Transverse colon (tissue), 4 donors: ENCODE measurements around the gene HSDL1. TPM values are rescaled to one million over a fixed set of nuclear protein-coding genes. Genes with fewer than 3 reads are reported as not detected.

Experiments
- DNase-seq: peaks from one replicate; pipeline ENCODE4 v3.0.0-alpha.2; 2019
- H3K27ac ChIP-seq, 4 donors: fragments of 200-600 bp; sonication (generic); 2 replicates each; pipeline ENCODE4 v1.5.1; 2016 to 2018; ENCODE audit warnings: inconsistent platforms in 4 of 4
- H3K27me3 ChIP-seq: fragments of 200-600 bp; sonication (generic); 2 replicates; pipeline ENCODE4 v1.5.1; 2017; ENCODE audit warnings: inconsistent platforms
- H3K36me3 ChIP-seq, 4 donors: fragments of 200-600 bp; sonication (generic); 2 replicates each; pipeline ENCODE4 v1.5.1; 2017 to 2019; ENCODE audit warnings: inconsistent platforms in 4 of 4
- H3K4me1 ChIP-seq, 4 donors: fragments of 200-600 bp; sonication (generic); 2 replicates each; pipeline ENCODE4 v1.5.1; 2017 to 2020; ENCODE audit warnings: inconsistent platforms in 4 of 4
- H3K4me3 ChIP-seq, 4 donors: fragments of 200-600 bp; sonication (generic); 1 replicate in 1 of 4; 2 replicates in 3 of 4; pipeline versions ENCODE4 v1.5.1 to v1.6.1; 2017 to 2019; ENCODE audit warnings: inconsistent platforms in 4 of 4
- H3K9me3 ChIP-seq, 2 donors: fragments of 200-600 bp; sonication (generic); 2 replicates each; pipeline ENCODE4 v1.5.1; 2017 to 2019; ENCODE audit warnings: inconsistent platforms in 2 of 2
- CTCF ChIP-seq, 5 experiments: fragments of 200-600 bp in 3 of 5; fragments of 450-650 bp in 2 of 5; sonication (generic) in 3 of 5; IDR thresholded peaks; 1 replicate in 2 of 5; 2 replicates in 3 of 5; pipeline ENCODE4 v1.5.1; 2016 to 2017; ENCODE audit warnings: antibody characterized with exemption in 5 of 5, inconsistent platforms in 3 of 5, mild to moderate bottlenecking in 2 of 5, moderate library complexity in 1 of 5
- EP300 ChIP-seq: sonication (generic); formaldehyde crosslinking; IDR thresholded peaks from one replicate; pipeline ENCODE4 v1.6.1; 2017; ENCODE audit warnings: antibody characterized with exemption, low read depth
- POLR2A ChIP-seq: fragments of 450-650 bp; IDR thresholded peaks from one replicate; pipeline ENCODE4 v1.6.1; 2016; ENCODE audit warnings: antibody characterized with exemption, mild to moderate bottlenecking, moderate library complexity
- POLR2AphosphoS5 ChIP-seq, 3 donors: sonication (generic); formaldehyde crosslinking; IDR thresholded peaks; one replicate each; pipeline ENCODE4 v1.6.1; 2016; ENCODE audit warnings: antibody characterized with exemption in 3 of 3
- WGBS, 2 donors: methylation state at CpG; one replicate each; pipeline ENCODE4 v1.1.5; 2018; ENCODE audit warnings: low coverage in 1 of 2; 5-methylcytosine and 5-hydroxymethylcytosine counted together
- in situ Hi-C, 4 donors: fragments of 200-750 bp; cut with MboI; loops; one replicate each; pipeline versions ENCODE4 v1.15.0 to v1.15.1; 2017; ENCODE audit warnings: low sequenced_read_pairs in 3 of 4, low pct_ligation_motif_present in 1 of 4, low pct_unique_long_range_greater_than_20kb in 1 of 4
- intact Hi-C: fragments of 100-400 bp; cut with DNase I; formaldehyde crosslinking; loops from one replicate; pipeline ENCODE4 v1.15.1; 2023; ENCODE audit warnings: low total_unique reads
- total RNA-seq, 4 donors: library from RNA; depleted of rRNA; stranded (reverse); fragments of >200 nt; gene quantifications; one replicate each; pipeline ENCODE4 v1.1.0, GENCODE V29; 2016

HSDL1 gene
- total RNA-seq, 4 donors from 2014 or later, result 1.2 to 16.2 (median 8.7) TPM

DNA sequence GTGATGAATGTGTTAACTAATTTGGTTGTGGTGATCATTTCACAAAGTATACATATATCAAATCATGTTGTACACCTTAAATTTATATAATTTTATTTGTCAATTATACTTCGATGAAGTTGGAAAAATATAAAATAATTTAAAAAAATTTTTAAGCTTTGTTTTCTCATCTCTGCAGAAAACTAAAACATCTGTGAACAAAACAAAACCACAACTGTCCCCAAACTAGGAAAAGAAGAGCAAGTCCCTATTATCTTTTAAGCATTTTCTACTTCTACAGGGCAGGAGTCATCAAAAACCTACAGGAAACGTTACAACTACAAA lies 6.5 kb downstream of the HSDL1 start:
- intact Hi-C loops (no loop called here), in situ Hi-C loops (no loop called here)
- no peak overlapping the region for H3K4me3 ChIP-seq
- no peak overlapping the region for H3K27ac ChIP-seq
- H3K27me3 ChIP-seq, result no peaks in the 10 kb centered on the region
- 55 to 65% methylated on average over 2 of the region's 2 CpGs for WGBS, 2 donors
- DNase-seq, result no peak
- TF ChIP-seq CTCF (IDR thresholded peaks at IDR 0.05), result no peak
- no peak for TF ChIP-seq EP300
- no peak for TF ChIP-seq POLR2A
- no peak for TF ChIP-seq POLR2AphosphoS5 (IDR thresholded peaks at IDR 0.05)
- H3K36me3 ChIP-seq, result no peaks in the 10 kb centered on the region
- peaks cover 0 to 1% (median 0%) of the 10 kb centered on the region in 4 donors for H3K4me1 ChIP-seq
- H3K9me3 ChIP-seq, result no peaks in the 10 kb centered on the region

- no peaks in the 10 kb centered on the region for H3K27me3 ChIP-seq
- H3K9me3 ChIP-seq, result no peaks in the 10 kb centered on the region
- H3K4me3 ChIP-seq, result no peak overlapping the region
- H3K27ac ChIP-seq, result no peak overlapping the region
- intact Hi-C loops, result no loop called here
- in situ Hi-C loops, result no loop called here
- TF ChIP-seq POLR2A (no peak), POLR2AphosphoS5 (IDR thresholded peaks at IDR 0.05) (no peak), EP300 (no peak), CTCF (IDR thresholded peaks at IDR 0.05) (no peak)
- H3K36me3 ChIP-seq, result no peaks in the 10 kb centered on the region
- H3K4me1 ChIP-seq, result no peaks in the 10 kb centered on the region
- 91 to 94% methylated on average over 5 to 7 of the region's 7 CpGs for WGBS, 2 donors
- no peak for DNase-seq
Observed at GRCh38 chr16:84137769-84138357, 7.1 kb downstream of the HSDL1 start.

GRCh38 chr16:84137287-84137686 lies 7.7 kb downstream of the HSDL1 start:
- Histone ChIP-seq H3K27ac (no peak overlapping the region), H3K4me3 (no peak overlapping the region), H3K27me3 (no peaks in the 10 kb centered on the region), H3K4me1 (no peaks in the 10 kb centered on the region), H3K36me3 (no peaks in the 10 kb centered on the region), H3K9me3 (no peaks in the 10 kb centered on the region)
- no peak for DNase-seq
- TF ChIP-seq CTCF (IDR thresholded peaks at IDR 0.05) (no peak), EP300 (no peak), POLR2AphosphoS5 (IDR thresholded peaks at IDR 0.05) (no peak)
- 96% methylated on average over 7 of the region's 8 CpGs; no CpG with 5 or more reads in 1 of the 2 donors for WGBS, 2 donors
- intact Hi-C loops, result no loop called here
- in situ Hi-C loops, result no loop called here

DNA sequence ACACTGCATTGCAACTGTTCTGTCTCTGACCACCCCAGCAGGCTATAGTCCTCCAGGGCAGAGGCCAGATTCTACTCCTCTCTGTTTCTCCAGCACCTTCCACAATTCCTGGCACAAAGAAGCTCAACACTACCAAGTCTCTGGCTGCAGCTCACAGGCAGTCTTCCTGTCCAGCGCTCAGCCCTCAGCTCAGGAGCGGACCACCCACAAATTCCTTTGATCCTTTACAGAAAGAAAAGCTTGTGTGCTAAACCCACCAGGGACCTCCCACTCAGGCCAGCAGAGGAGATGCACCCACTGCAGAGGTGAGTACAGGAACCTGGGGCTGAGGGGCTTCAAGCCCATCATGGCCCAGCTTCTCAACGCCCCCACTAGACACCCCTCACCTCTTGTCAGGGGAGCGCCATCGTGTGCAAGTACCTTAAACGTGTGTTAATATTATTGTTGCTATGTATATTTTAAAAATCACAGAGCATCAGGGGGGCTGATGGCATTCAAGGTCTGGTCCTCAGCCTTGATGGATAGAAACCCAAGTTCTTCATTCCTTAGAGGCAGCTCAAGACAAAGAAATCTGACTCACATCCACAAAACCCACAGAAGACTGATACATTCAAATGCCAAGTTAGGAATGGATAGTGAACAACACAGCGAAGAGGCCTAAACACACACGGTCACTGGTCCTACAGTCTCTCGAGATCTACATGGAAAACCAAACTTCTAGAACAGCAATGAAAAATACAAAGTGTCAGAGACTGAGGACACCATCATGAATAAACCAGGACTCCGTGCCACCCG lies 8.4 kb downstream of the HSDL1 start:
- H3K27me3 ChIP-seq, result no peaks in the 10 kb centered on the region
- whole genome bisulfite sequencing, 2 donors, result 80 to 88% methylated on average over 2 to 11 of the region's 11 CpGs
- no peak for TF ChIP-seq POLR2AphosphoS5 (IDR thresholded peaks at IDR 0.05)
- DNase-seq, result no peak
- H3K4me1 ChIP-seq, result no peaks in the 10 kb centered on the region
- H3K9me3 ChIP-seq, result no peaks in the 10 kb centered on the region
- H3K27ac ChIP-seq, result no peak overlapping the region
- intact Hi-C loops, result no loop called here
- H3K4me3 ChIP-seq, result no peak overlapping the region
- no peaks in the 10 kb centered on the region for H3K36me3 ChIP-seq
- in situ Hi-C loops, result no loop called here
